Measurements from ENCODE around the gene THBS1. TPM values are rescaled to one million over a fixed set of nuclear protein-coding genes. Genes with fewer than 3 reads are reported as not detected.

The THBS1 gene
- total RNA-seq, 2 experiments from 2014 or later = 5.4 to 6.0 TPM

- POLR2A ChIA-PET = no interaction called here
- no peak for ATAC-seq (ENCODE audit: low read depth)
- H3K4me3 Mint-ChIP-seq = no peak overlapping the region
- no peak for DNase-seq
- peaks cover 3% of the 10 kb centered on the region for H3K27me3 Mint-ChIP-seq
- H3K27ac Mint-ChIP-seq = no peak overlapping the region
- no peaks in the 10 kb centered on the region for H3K9me3 Mint-ChIP-seq
- H3K4me1 Mint-ChIP-seq = peaks cover 2% of the 10 kb centered on the region
- H3K36me3 Mint-ChIP-seq = no peaks in the 10 kb centered on the region
These were observed 15.6 kb downstream of the THBS1 start for GRCh38 chr15:39596358-39597051.

- POLR2A ChIA-PET = no interaction called here
- no peak for ATAC-seq (ENCODE audit: low read depth)
These were observed 16.5 kb downstream of the THBS1 start for GRCh38 chr15:39597336-39597735.

DNA sequence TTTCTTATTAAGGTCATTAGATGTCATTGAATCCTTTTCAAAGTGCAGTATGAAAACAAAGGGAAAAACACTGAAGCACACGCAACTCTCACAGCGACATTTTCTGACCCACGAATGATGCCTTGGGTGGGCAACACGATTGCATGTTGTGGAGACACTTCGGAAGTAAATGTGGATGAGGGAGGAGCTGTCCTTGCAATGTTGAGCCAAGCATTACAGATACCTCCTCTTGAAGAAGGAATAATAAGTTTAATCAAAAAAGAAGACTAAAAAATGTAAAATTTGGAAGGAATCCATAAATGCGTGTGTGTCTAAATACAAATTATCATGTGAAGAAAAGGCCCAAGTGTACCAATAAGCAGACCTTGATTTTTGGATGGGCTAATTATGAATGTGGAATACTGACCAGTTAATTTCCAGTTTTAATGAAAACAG is 16.9 kb downstream of the THBS1 start:
- no peaks in the 10 kb centered on the region for H3K9me3 Mint-ChIP-seq
- DNase-seq = no peak
- H3K4me1 Mint-ChIP-seq = peaks cover 2% of the 10 kb centered on the region
- peaks cover 3% of the 10 kb centered on the region for H3K27me3 Mint-ChIP-seq
- no peak overlapping the region for H3K27ac Mint-ChIP-seq
- no peaks in the 10 kb centered on the region for H3K36me3 Mint-ChIP-seq
- ATAC-seq (ENCODE audit: low read depth) = no peak
- POLR2A ChIA-PET = no interaction called here
- no peak overlapping the region for H3K4me3 Mint-ChIP-seq

More at GRCh38 chr15:39597336-39597735, 16.5 kb downstream of the THBS1 start:
- Mint-ChIP-seq H3K4me3 (no peak overlapping the region), H3K27me3 (peaks cover 3% of the 10 kb centered on the region), H3K36me3 (no peaks in the 10 kb centered on the region), H3K27ac (no peak overlapping the region), H3K4me1 (peaks cover 2% of the 10 kb centered on the region), H3K9me3 (no peaks in the 10 kb centered on the region)
- DNase-seq = no peak

DNA sequence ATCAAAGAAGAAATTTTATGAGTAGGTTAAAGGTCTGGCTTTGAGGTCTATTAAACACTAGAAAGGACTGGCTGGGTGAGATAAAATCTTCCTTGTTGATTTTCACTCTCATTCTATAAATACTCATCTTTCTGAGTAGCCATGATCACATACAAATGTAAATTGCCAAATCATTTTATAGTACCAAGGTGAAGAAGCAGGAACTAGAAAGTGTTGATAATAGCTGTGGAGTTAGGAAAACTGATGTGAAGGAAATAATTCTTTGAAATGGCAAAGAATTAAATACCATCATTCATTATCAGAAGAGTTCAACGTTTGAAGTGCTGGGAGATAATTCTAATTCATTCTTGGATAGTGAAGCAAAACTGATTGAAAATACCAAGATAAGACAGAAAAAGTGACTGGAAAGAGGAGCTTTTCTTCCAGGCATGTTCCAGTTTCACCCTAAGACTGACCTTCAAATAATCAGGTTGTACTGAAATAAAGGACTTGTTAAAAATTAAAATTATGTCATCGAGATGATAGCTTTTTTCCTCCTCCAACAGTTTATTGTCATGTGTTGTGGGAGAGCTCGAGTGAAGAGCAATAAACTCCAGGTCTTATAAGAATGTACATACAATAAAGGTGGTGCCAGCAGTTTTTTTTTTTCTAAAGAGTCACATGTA is 17.4 kb downstream of the THBS1 start:
- H3K27me3 Mint-ChIP-seq = peaks cover 3% of the 10 kb centered on the region
- H3K27ac Mint-ChIP-seq = no peak overlapping the region
- DNase-seq (no peak), ATAC-seq (ENCODE audit: low read depth) (no peak)
- H3K4me1 Mint-ChIP-seq = peaks cover 2% of the 10 kb centered on the region
- POLR2A ChIA-PET = interaction anchor here (0.6 kb wide), 1 partner anchor 526 kb away, joined by 3 read pairs; no protein-coding TSS in a partner anchor
- no peaks in the 10 kb centered on the region for H3K9me3 Mint-ChIP-seq
- no peak overlapping the region for H3K4me3 Mint-ChIP-seq
- no peaks in the 10 kb centered on the region for H3K36me3 Mint-ChIP-seq

GRCh38 chr15:39598958-39599845 is 18.3 kb downstream of the THBS1 start:
- peaks cover 3% of the 10 kb centered on the region for H3K27me3 Mint-ChIP-seq
- POLR2A ChIA-PET = no interaction called here
- no peak for ATAC-seq (ENCODE audit: low read depth)
- H3K9me3 Mint-ChIP-seq = no peaks in the 10 kb centered on the region
- no peak overlapping the region for H3K4me3 Mint-ChIP-seq
- H3K36me3 Mint-ChIP-seq = no peaks in the 10 kb centered on the region
- no peaks in the 10 kb centered on the region for H3K4me1 Mint-ChIP-seq
- no peak for DNase-seq
- H3K27ac Mint-ChIP-seq = no peak overlapping the region

- H3K27ac Mint-ChIP-seq = no peak overlapping the region
- no peak overlapping the region for H3K4me3 Mint-ChIP-seq
- ATAC-seq (ENCODE audit: low read depth) = no peak
- H3K27me3 Mint-ChIP-seq = peaks cover 3% of the 10 kb centered on the region
- no peaks in the 10 kb centered on the region for H3K36me3 Mint-ChIP-seq
- no peaks in the 10 kb centered on the region for H3K4me1 Mint-ChIP-seq
- POLR2A ChIA-PET = no interaction called here
- H3K9me3 Mint-ChIP-seq = no peaks in the 10 kb centered on the region
- DNase-seq = no peak
These were observed 19.0 kb downstream of the THBS1 start for GRCh38 chr15:39599871-39600270.

- Mint-ChIP-seq H3K4me3 (no peak overlapping the region), H3K36me3 (no peaks in the 10 kb centered on the region), H3K4me1 (no peaks in the 10 kb centered on the region), H3K27me3 (peaks cover 3% of the 10 kb centered on the region), H3K27ac (no peak overlapping the region), H3K9me3 (no peaks in the 10 kb centered on the region)
- ATAC-seq (ENCODE audit: low read depth) (no peak), DNase-seq (no peak)
- POLR2A ChIA-PET = no interaction called here
These were observed 21.3 kb downstream of the THBS1 start for GRCh38 chr15:39602143-39602542.

DNA sequence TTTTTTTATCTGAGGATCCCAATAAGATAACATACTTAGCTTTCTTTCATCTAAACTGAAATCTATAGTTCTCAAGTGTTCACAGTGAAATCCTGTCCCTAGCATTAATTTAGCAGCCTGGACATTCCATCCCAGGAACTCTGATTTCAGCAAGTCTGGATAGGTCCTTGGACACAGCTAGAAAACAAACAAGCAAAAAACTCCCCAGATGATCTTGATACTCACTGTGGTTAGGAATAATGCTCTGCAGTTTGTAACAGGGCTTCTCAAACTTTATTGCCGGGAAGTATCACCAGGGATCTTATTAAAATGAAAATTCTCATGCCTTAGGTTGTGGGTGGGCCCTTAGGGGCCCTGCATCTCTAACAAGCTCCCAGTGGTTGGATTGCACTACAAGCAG is 24.3 kb downstream of the THBS1 start:
- no peak overlapping the region for H3K27ac Mint-ChIP-seq
- no peak for DNase-seq
- no peaks in the 10 kb centered on the region for H3K27me3 Mint-ChIP-seq
- peaks cover 6% of the 10 kb centered on the region for H3K4me1 Mint-ChIP-seq
- no peak for ATAC-seq (ENCODE audit: low read depth)
- POLR2A ChIA-PET = no interaction called here
- peaks cover 2% of the 10 kb centered on the region for H3K36me3 Mint-ChIP-seq
- H3K9me3 Mint-ChIP-seq = peaks cover 4% of the 10 kb centered on the region
- no peak overlapping the region for H3K4me3 Mint-ChIP-seq

DNA sequence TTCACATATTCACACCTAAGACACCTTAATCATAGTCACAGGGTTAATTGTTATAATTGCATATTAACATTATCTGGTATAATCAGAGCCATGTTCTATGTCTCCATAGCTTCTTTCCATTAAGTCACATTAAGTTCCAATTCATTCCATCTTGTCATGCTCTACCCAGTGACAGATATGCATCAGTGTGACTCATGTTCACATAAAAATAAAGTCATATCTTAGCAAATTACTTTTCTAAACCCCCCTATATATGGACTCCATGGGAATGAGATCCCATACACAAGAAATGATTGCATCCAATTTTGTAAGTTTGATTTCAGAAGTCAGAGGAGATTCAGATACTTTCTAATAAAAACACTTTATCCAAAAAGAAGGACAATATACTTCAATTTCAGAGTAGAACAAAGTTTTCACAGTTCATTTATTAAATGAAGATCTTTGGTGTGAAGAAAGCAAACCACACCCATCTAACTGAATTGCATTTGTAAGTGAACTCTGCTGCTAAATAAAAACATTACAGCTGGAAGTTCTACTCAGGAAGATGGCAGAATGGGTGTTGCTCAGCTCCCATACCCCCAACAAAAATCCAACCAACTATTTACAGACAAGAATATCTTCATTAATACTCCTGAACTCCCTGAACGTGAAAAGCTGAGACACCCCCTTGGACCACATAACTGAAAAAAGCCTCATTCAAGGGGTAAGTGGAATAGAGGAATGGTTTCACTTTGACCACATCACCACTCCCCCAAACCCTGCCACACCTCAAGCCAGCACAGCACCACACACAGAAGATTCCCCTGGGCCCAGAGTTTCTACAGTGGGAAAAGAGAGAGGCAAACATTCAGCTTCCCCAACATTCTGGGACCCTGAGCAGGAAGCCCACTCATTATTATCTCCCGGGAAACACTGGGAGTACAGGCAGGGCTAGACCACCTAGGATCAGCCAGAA is 27.6 kb downstream of the THBS1 start:
- ATAC-seq (ENCODE audit: low read depth) (no peak), DNase-seq (no peak)
- H3K4me1 Mint-ChIP-seq = peaks cover 6% of the 10 kb centered on the region
- H3K27ac Mint-ChIP-seq = no peak overlapping the region
- POLR2A ChIA-PET = interaction anchor here (1.0 kb wide), 1 partner anchor 15 kb away, joined by 3 read pairs; no protein-coding TSS in a partner anchor
- H3K4me3 Mint-ChIP-seq = no peak overlapping the region
- peaks cover 12% of the 10 kb centered on the region for H3K9me3 Mint-ChIP-seq
- no peaks in the 10 kb centered on the region for H3K27me3 Mint-ChIP-seq
- H3K36me3 Mint-ChIP-seq = peaks cover 8% of the 10 kb centered on the region

- Mint-ChIP-seq H3K36me3 (peaks cover 12% of the 10 kb centered on the region), H3K4me3 (no peak overlapping the region), H3K27ac (no peak overlapping the region), H3K9me3 (peaks cover 16% of the 10 kb centered on the region), H3K27me3 (no peaks in the 10 kb centered on the region), H3K4me1 (peaks cover 6% of the 10 kb centered on the region)
- ATAC-seq (ENCODE audit: low read depth) (no peak), DNase-seq (no peak)
- POLR2A ChIA-PET = interaction anchor here (1.0 kb wide), 1 partner anchor 15 kb away, joined by 3 read pairs; no protein-coding TSS in a partner anchor
These were observed 28.5 kb downstream of the THBS1 start for GRCh38 chr15:39609166-39609916.

DNA sequence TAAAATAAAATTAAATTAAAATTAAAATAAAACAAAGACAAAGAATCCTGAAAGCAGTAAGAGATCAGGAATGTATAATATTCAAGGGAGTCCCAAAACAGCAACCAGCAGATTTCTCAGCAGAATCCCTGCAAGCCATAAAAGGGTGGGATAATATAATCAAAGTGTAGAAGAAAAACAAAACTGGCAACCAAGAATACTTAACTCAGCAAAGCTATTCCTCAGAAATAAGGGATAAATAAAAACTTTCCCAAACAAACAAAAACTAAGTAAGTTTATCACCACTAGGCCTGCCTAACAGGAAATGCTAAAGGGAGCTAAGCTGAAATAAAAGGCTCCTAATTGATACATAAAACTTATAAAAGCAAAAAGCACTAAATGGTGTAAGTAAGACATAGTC is 29.8 kb downstream of the THBS1 start:
- Mint-ChIP-seq H3K27ac (no peak overlapping the region), H3K36me3 (peaks cover 12% of the 10 kb centered on the region), H3K4me3 (no peak overlapping the region), H3K9me3 (peaks cover 16% of the 10 kb centered on the region), H3K4me1 (peaks cover 6% of the 10 kb centered on the region), H3K27me3 (no peaks in the 10 kb centered on the region)
- no peak for ATAC-seq (ENCODE audit: low read depth)
- DNase-seq = no peak
- POLR2A ChIA-PET = no interaction called here

GRCh38 chr15:39613271-39613670 is 32.4 kb downstream of the THBS1 start:
- Mint-ChIP-seq H3K4me3 (no peak overlapping the region), H3K27ac (no peak overlapping the region), H3K27me3 (no peaks in the 10 kb centered on the region), H3K4me1 (peaks cover 5% of the 10 kb centered on the region), H3K9me3 (peaks cover 17% of the 10 kb centered on the region), H3K36me3 (peaks cover 10% of the 10 kb centered on the region)
- POLR2A ChIA-PET = no interaction called here
- ATAC-seq (ENCODE audit: low read depth) = no peak
- DNase-seq = no peak
